Measurements from ENCODE around the gene CBLB.

GRCh38 chr3:105791131-105791530, 77.7 kb downstream of the CBLB start:
- TF ChIP-seq KLF1 (tag; IDR thresholded peaks at IDR 0.05) (no peak), ZHX1 (conservative IDR thresholded peaks at IDR 0.05; ENCODE audit: low read length) (no peak), JUN (IDR thresholded peaks at IDR 0.05; ENCODE audit: borderline replicate concordance, low read depth, low read length) (no peak), JUN (CRISPR knock-in tag; IDR thresholded peaks at IDR 0.05; ENCODE audit: borderline replicate concordance) (no peak), POLR2A (conservative IDR thresholded peaks at IDR 0.05) (no peak), MAX (CRISPR knock-in tag; IDR thresholded peaks at IDR 0.05) (no peak), MEF2A (IDR thresholded peaks at IDR 0.05; ENCODE audit: control insufficient read depth, low read depth, low read length) (no peak), JUND (IDR thresholded peaks at IDR 0.05; ENCODE audit: borderline replicate concordance, low read depth, low read length) (no peak), JUND (tag; IDR thresholded peaks at IDR 0.05; ENCODE audit: borderline replicate concordance, low read depth, low read length) (no peak), PHB2 (IDR thresholded peaks at IDR 0.05; ENCODE audit: low read depth) (no peak)

All from K562 (cell line).